Left cardiac atrium (tissue), 4 donors: ENCODE measurements around the gene GPC6. TPM values are rescaled to one million over a fixed set of nuclear protein-coding genes. Genes with fewer than 3 reads are reported as not detected.

Experiments
- ATAC-seq, 2 donors: fragments of 200-7000 bp; cut with Tn5 transposase; one replicate each; pipeline ENCODE4 v1.9.1; 2020; ENCODE audit warnings: mild to moderate bottlenecking in 2 of 2, moderate library complexity in 2 of 2
- DNase-seq: peaks from one replicate; pipeline ENCODE4 v3.0.0-alpha.2; 2020
- intact Hi-C, 2 donors: fragments of 100-400 bp; cut with DNase I; formaldehyde crosslinking; loops; one replicate each; pipeline versions ENCODE4 v1.14.1 to v1.15.1; 2022 to 2023
- total RNA-seq, 2 donors: library from RNA; stranded (reverse); fragmentation: NEBNext Ultra II Directional; extraction: Animal tissue kit (Norgen Biotek cat#: 25700); gene quantifications; one replicate each; pipeline ENCODE4 v1.2.1, GENCODE V29; 2021
- donor health status: DM: no; HTN: yes; CAD: no.
- donor health status: DM: no; HTN: yes; CAD: no; lungs with severe emphysema.
- donor health status: DM: yes; HTN: yes; CAD: no.
- donor health status: Dilated cardiomyopathy.

GPC6 gene
- total RNA-seq, 2 donors from 2014 or later, result 2.8 to 5.4 TPM

DNA sequence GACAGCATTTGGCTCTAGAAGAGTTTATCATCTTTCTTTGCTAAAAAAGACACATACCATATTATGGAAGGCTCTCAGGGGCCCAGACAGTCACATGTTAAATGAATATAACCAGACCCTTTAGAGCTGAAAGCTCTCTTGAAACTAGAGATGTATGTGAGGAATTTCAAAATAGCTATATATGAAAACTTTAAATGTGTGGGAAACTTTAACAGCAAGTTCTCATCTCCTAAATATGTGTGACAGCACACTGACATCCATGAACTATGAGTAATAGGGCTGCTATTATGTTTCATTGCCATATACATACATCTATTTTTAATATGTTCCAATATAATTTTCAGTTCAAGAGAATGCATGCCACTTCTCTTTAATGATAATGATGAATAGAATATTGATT, 509.5 kb downstream of the GPC6 start:
- DNase-seq, result no peak
- intact Hi-C loops, result no loop called here
- no peak for ATAC-seq

DNA sequence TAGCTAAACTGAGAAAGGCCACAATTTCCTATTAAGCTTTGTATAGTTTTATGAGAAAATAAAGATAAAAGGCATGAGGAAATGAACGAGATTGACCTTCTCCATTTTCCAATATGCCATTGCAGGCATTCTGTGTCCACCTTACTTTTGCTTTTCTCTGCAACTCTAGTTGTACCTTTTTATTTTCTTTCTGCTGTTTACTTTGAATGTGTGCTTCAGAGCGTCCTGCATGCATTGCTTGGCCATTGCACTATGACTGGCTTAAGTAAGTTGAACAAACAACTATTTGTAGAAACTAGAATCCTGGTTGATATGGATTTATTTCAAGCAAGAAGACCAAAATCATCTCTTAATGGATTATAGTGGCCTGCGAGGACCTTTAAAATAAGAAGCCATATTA, 510.3 kb downstream of the GPC6 start:
- DNase-seq, result no peak
- intact Hi-C loops, result no loop called here
- no peak for ATAC-seq

DNA sequence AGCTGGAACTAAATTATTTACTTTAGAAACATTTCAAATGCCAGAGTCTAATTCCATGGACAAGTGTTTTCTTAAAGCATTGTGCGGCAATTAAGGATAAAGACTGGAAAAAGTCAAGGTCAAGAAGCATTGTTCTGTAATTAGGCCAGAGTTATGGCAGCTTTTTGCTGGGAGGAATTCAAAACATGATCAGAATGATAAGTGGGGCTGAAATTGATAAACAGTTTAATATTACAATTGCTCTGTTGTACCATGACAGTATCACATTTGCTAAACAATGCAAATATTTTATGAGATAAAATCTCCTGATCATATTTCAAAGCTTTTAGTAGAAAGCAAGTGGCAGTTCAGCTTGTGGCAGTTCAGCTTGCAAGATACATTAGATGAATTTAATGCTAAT, 513.7 kb downstream of the GPC6 start:
- ATAC-seq, result no peak
- DNase-seq, result no peak
- intact Hi-C loops, result loop anchor here in 1 of 2 donors (10.0 kb wide), 1 partner anchor 404 kb away; no protein-coding TSS in a partner anchor

DNA sequence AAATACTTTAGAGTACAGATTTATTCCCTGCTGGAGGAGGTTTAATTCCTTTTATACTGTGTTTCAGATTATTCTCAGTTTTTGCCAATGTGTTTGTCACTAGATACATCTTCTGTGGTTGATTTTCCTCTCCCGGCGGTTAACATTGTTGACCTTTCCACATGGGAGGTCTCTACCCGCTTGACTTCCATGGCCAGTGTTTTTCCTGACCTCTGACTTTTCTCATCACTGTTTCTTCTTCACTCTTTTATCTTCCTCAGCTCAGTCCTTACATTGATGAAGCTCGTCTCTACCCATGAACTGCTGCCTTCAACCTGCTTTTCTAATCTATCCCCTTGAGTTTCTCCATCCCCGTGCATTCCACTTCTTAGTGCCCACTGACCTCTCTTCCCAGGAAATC, 517.4 kb downstream of the GPC6 start:
- no peak for ATAC-seq
- intact Hi-C loops, result loop anchor here in 1 of 2 donors (10.0 kb wide), 1 partner anchor 401 kb away; no protein-coding TSS in a partner anchor

DNA sequence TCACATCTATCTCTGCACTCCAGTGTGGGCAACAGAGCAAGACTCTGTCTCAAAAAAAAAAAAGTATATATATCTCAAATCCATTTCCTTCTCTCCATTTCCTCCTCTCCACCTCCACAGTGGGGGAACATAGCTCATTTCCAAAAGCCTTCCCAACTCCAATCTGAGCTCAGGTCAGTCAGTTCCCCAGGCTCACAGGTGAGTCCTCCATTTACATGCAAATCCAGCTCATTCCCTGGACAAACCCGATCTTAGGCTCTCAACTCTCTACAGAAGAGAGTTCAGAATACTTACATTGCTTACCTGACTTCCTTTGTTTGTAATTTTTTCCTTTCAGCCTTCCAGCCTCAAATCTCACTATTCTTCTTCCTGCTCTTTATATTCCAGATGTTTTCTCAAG, 518.3 kb downstream of the GPC6 start:
- ATAC-seq, result no peak
- intact Hi-C loops, result loop anchor here in 1 of 2 donors (10.0 kb wide), 1 partner anchor 400 kb away; no protein-coding TSS in a partner anchor
- no peak for DNase-seq

More for the DNA sequence above, 517.4 kb downstream of the GPC6 start:
- DNase-seq, result no peak

DNA sequence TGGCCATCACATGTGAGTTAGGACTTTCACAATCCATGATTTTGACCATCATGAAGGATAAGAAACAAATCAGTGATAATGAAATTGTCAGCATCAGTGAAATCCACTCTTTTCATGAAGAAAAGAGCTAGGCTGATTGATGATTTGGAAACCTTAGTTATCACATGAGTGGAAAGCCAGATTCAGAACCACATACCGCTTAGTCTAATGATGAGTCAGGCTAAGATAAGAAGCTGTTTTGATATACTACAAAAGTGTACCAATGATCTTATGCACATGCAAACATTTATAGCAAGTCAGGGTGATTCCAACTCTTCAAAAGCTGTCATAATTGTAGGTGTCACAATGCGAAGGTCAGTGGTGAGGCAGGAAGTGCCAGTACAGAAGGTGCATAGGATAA, 519.3 kb downstream of the GPC6 start:
- intact Hi-C loops, result loop anchor here in 1 of 2 donors (10.0 kb wide), 1 partner anchor 399 kb away; no protein-coding TSS in a partner anchor
- peak in 1 of 2 donors; percentile 49 for ATAC-seq

DNA sequence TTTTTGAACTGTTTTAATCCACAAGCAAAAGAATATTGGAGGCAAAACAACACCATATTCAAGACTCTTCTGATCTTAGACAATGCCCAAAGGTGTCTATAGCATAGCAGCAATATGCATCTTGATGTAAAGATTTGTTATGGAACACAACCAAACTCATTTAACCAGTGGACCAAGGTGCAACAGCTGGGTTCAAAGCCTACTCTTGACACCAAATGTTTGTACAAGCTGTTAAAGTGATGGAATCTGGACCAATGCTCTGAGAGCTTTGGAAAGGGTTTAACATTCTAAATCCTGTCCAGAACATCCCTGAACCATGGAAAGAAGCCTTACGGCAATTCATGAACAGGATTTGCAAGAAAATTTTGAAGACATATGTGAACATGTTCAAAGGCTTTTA, 520.0 kb downstream of the GPC6 start:
- intact Hi-C loops, result loop anchor here in 1 of 2 donors (10.0 kb wide), 1 partner anchor 398 kb away; no protein-coding TSS in a partner anchor
- DNase-seq, result no peak
- no peak for ATAC-seq

More for the DNA sequence above, 519.3 kb downstream of the GPC6 start:
- DNase-seq, result no peak

DNA sequence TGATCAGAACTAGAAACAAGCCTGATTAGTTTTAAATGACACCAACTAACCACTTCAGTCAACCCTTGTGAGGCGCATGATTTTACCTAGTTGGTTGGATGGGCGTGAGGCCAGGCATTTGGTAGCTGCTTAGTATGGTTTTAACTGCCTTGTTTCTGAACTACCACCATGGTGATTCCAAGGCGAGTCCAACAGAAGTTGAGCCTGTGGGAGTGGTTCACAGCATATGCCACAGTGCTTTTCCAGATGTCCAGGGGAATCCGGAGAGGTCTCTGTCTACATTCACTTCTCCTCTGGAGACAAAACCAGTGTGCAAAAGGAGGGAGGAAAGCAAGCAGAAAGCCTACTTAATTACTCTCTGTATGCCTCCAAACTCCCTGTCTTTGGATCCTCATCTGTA, 524.1 kb downstream of the GPC6 start:
- no peak for DNase-seq

DNA sequence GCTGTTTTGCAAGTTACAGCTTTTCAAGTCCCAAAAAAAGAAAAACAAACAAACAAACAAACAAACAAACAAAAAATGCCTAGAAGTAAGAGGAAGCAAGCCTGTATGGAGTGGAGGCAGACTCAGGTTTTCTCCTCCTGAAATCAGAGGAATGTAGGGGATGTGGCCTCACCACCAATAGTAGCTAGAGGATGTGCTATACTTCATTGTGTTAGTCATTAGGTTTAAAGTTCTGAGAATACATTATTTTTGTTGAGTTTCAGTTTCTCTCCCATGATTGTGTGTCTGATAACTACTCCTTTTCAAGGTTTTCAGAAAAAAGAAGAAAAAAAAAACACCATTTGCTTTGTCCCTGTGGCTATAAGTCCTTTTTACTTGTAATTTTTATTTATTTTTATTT, 524.5 kb downstream of the GPC6 start:
- ATAC-seq (no peak), DNase-seq (no peak)
- intact Hi-C loops, result no loop called here

More for the DNA sequence above, 524.1 kb downstream of the GPC6 start:
- ATAC-seq, result no peak
- intact Hi-C loops, result no loop called here

DNA sequence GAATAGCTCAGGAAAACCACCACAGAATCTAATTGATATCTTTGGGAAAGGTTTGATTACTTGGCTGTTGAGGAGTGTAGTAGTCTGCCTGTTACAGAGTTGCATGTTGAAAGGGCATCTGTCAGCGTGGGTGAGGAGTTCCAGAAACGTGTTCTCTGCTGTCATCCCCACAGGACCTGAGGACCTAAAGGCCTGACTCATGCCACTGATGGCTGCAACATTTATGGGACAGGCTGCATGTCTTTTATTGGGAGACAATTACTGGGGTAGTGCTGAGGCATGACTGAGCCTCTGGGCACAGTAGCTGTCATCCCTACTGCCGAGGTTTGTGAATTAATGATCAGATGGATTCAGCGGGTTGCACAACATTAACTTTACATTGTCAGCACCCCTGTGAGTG, 525.9 kb downstream of the GPC6 start:
- ATAC-seq (no peak), DNase-seq (no peak)
- intact Hi-C loops, result no loop called here

DNA sequence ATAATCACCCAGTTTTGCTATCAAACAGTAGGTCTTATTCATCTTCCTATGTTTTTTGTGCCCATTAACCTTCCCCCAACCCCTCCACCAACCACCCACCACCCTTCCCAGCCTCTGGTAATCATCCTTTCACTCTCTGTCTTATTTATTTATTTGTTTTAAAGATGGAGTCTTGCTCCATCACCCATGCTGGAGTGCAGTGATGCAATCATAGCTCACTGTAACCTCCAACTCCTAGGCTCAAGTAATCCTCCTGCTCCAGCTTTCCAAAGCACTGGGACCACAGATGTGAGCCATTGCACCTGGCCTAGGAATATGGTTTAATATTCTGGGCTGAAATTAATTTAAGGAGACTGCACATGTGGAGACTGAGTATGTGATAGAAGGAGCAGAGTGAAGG, 527.0 kb downstream of the GPC6 start:
- ATAC-seq, result no peak
- intact Hi-C loops, result no loop called here
- no peak for DNase-seq

DNA sequence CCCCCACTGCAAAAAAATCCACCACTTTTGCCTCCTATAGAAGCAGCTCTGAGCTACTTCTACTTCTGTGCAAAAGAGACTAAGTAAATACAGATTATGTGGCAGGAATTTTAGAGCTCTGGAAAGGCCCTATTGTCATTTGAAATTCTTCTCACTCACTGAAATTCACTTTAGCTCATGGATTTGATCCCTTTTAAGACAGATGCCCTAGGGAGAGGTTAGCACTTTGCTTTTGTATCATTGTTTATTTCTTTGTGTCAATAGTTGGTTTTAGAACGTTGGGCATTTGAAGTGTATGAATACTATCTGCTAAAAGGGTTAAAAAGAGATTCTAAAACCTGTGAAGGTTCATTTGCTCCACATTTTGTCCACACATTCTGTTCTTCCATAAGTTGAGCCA, 528.7 kb downstream of the GPC6 start:
- intact Hi-C loops, result no loop called here
- ATAC-seq (no peak), DNase-seq (no peak)

DNA sequence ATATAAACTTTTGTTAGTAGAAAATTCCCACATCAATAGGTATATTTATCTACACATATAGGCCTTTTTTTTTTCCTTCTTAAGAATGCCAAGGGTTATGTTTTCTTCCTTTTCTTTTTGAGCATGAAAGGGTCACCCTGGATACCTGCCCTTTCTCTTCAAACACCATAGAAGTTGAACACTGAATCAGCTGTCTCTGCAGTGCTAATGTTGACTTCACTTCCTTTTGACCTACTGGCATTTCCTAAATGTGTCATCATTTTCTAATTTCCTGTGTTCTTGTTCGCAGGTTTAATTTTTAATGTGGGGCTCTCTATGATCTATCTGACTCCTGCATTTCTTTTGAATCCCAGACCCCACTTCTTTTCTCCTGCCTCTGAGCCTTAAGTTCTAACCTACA, 532.0 kb downstream of the GPC6 start:
- intact Hi-C loops, result no loop called here
- no peak for ATAC-seq
- no peak for DNase-seq

DNA sequence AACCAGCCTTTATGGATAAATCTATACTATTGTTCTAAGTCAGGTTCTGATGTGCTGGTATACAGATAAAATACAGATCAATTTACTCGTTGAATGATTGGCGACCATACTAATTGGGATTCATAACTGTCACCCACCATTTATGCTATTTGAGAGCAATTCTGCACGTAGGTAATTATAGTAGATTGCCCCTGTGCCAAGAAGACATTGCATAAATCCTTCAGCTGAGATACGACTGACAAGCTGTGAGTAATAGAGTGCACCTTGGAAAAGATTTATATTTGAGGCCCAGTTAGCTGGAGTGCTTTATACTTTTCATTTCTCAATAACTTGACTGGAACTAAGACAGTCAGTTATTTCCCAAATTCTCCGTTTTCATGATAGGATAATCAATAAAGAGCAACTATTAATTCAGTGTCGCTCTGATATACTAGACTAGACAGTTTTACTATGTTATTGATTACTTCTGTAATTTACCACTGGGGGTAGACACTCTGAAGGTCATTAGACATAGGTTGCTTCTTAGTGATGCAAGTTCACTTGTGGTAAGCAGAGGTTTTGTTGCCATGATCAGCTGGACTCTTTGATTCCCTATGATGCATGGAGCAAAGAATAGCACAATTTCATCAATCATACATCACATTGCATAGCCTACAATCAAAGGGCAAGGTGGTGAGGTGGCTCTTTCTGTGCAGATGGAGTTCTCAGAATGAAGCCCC, 536.3 kb downstream of the GPC6 start:
- intact Hi-C loops, result no loop called here
- DNase-seq (no peak), ATAC-seq (peak in 1 of 2 donors; percentile 68)

DNA sequence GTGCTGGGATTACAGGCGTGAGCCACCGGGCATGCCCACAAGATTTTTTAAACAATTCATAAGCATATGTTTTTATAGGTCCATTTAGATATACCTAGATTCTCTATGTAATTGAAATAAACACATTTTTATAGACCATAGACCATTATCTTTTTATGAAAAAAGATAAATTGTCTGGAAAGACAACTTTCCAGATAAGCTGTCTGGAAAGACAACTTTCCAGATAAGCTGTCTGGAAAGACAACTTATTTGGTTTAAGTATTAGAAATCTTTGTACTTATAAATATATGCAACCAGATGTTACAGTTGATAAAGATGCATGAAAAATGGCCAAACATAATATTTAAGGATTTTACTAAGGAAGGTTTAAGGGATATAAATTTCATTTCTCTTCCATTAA, 538.5 kb downstream of the GPC6 start:
- DNase-seq, result no peak
- intact Hi-C loops, result no loop called here
- ATAC-seq, result no peak

DNA sequence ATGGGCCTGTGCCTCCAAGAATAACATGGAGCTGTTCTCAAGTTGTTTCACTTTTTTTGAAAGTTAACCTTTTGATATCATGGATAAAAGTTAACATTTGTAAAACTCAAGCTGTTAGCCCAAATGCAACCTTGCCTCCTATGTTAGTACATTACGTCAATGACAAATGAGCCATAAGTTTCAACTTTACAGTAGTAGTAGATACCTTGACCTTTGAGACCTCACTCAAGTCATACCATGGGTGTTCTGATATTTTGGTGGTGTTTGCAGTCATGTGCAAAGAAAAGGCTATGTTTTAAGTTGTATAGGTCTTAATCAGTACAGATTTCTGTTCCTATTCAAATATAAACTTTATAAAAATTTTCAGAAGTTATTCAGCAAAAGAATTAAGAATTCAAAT, 539.2 kb downstream of the GPC6 start:
- intact Hi-C loops, result no loop called here
- ATAC-seq, result no peak
- DNase-seq, result no peak

DNA sequence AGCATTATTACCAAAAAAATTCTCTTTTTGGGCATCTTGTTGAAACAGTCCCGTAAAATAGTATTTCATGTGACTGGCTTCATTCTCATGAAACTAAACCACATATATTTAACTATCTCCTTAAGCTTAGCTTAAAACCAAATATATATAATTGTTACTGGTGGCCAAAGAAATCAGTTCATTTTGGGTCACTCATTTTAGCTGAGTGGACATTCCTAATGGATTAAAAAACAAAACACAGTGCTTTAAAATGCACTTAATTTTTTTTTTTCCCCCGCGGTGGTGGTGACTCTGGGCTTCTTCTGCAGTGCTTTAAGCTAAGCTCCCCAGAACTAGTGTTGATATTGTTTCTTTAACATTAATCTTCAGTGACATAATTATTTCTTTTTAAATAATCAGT, 540.1 kb downstream of the GPC6 start:
- ATAC-seq (no peak), DNase-seq (no peak)
- intact Hi-C loops, result no loop called here

DNA sequence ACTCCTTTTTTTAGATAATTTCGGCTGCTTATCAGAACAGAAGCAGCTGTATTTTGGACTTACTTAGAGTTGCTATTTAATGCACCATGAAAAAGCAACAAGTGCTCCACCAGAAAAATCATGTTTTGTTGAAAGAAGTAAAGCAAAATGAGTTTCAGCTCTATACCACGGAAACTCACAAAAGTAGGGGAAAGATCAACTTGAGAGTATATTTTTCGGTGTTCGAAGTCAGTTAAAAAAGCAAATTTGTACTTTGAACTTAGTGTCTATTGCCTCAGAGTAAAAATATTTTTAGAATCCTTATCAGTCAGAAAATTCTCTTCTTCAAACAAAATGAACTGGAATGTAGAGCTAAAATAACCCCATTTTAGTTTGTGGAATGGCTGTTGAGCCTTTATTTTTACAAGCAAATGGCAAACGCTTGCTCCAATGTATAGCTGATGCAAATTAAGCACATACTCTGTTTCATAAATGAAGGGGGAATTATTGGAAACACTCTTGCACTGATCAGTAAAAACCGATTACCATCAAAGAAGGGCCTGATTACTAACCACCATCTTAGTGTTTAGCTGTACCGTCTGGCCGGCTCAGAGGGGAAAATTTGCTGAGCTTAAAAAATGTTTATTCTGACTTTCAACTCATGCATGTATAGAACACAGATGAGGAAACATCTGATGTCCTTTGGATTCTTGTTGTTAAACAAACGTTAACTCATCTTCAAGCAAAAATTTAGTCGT, 540.7 kb downstream of the GPC6 start:
- intact Hi-C loops, result no loop called here
- ATAC-seq (no peak), DNase-seq (no peak)

DNA sequence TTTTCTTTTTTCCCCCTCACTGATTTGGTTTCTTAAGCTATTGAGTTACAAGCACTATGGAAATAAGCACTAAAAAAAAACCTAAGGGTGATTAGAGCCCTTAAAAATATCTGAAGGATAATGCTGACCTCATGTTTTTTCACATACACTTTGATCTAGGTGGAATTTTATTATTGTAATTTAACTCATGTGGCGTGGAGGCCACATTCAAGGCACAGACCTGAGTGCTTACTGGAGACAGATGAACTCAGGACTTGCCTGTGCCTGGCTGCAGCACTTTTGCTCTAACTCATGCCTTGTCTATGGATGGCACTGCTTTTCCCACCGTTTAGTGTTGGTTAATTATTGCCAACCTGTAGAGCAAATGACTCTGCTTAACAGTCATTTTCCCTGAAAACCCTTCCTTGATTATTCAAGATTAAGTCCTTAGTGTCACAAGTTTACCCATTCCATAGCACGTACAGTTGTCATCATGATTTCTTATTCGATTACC, 541.4 kb downstream of the GPC6 start:
- intact Hi-C loops, result no loop called here
- DNase-seq (no peak), ATAC-seq (no peak)

DNA sequence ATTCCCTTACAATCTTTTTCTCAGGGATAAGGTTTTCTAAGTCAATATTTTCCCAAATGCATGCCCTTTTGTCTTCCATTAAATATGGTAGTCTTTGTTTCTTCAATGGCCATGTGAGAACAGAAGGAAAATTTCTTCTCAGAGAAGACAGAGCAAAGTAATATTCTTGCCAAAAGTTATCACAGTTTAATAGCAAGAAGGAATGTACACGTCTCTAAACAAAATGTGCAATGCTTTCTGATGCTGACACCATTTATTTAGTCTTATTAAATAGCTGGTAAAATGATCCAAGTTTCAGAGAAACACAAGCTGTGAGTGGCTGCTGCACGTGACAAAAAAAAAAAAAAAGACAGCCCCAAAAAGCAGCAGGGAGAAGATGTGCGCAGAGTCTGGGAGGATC, 542.5 kb downstream of the GPC6 start:
- ATAC-seq (peak in 1 of 2 donors; percentile 49), DNase-seq (no peak)
- intact Hi-C loops, result no loop called here
